Osteocyte (in vitro differentiated cells): ENCODE measurements around the gene ATG4A. TPM values are rescaled to one million over a fixed set of nuclear protein-coding genes. Genes with fewer than 3 reads are reported as not detected.
A peak's percentile ranks its signal among the peaks of the same experiment; 100 is the strongest.

Source experiments
- DNase-seq: peaks from one replicate; pipeline ENCODE4 v3.0.0; 2021; ENCODE audit warnings: mixed read lengths; ENCODE audit not compliant: unreplicated experiment; ENCODE audit errors: extremely low spot score
- H3K27ac Mint-ChIP-seq: one replicate; pipeline ENCODE4 v1.8.0; 2021; ENCODE audit warnings: mild to moderate bottlenecking, mixed read lengths; ENCODE audit not compliant: unreplicated experiment
- H3K27me3 Mint-ChIP-seq: one replicate; pipeline ENCODE4 v1.8.0; 2021; ENCODE audit warnings: mixed read lengths; ENCODE audit not compliant: unreplicated experiment
- H3K36me3 Mint-ChIP-seq: one replicate; pipeline ENCODE4 v1.8.0; 2021; ENCODE audit warnings: mixed read lengths; ENCODE audit not compliant: unreplicated experiment
- H3K4me1 Mint-ChIP-seq: one replicate; pipeline ENCODE4 v1.8.0; 2021; ENCODE audit warnings: mixed read lengths; ENCODE audit not compliant: unreplicated experiment
- H3K4me3 Mint-ChIP-seq: one replicate; pipeline ENCODE4 v1.8.0; 2021; ENCODE audit warnings: mild to moderate bottlenecking, moderate library complexity, mixed read lengths; ENCODE audit not compliant: unreplicated experiment
- H3K9me3 Mint-ChIP-seq: one replicate; pipeline ENCODE4 v1.8.0; 2021; ENCODE audit warnings: mixed read lengths; ENCODE audit not compliant: unreplicated experiment
- total RNA-seq: library from RNA; stranded (reverse); gene quantifications from 2 replicates; pipeline ENCODE4 v1.2.1, GENCODE V29; 2021
- TF ChIP-seq, protein P1 (sequence below): fragments of 200-600 bp; sonication (generic); IDR thresholded peaks from 2 replicates; pipeline ENCODE4 v1.5.0; 2021; ENCODE audit warnings: antibody characterized with exemption, mild to moderate bottlenecking, moderate library complexity

Gene ATG4A
- total RNA-seq, 1 donor from 2014 or later = 14.2 TPM

DNA sequence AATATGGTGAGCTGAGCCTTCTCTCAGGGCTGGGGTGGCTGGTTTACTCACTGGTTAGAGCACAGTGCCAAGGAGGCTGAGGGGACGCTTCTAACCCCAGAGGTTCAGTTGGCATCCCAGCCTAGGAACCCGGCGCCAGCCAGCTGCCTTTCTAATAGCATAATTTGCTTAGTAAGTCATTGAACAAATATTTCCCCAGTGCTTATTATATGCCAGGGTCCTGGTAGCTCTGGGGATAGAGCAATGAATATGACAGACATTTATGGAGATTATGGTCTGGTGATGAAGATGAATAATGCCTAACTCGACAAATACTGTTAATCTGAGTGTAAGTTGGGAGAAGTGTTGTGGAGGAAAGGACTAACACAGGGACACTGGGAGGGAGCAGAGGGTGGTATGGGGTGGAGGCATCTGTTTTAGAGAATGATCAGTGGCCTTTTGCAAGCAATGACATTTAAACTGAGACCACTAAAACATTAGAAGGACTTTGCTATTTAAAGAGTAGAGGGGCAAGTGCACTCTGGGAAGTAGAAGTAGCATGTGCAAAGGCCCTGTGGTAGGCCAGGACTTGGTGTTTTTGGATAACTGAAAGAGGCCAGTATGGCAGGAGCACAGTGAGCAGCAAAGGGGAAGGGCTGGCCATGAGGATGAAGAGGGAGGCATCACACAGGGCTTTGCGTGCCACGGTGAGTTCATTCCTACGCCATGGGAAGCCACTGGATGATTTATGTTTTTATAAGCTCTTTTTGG is 71.9 kb downstream of the ATG4A start:
- no peaks in the 10 kb centered on the region for H3K9me3 Mint-ChIP-seq
- H3K27me3 Mint-ChIP-seq = no peaks in the 10 kb centered on the region
- H3K27ac Mint-ChIP-seq = no peak overlapping the region
- peaks cover 10% of the 10 kb centered on the region for H3K4me1 Mint-ChIP-seq
- no peak overlapping the region for H3K4me3 Mint-ChIP-seq
- TF ChIP-seq, protein P1, sequence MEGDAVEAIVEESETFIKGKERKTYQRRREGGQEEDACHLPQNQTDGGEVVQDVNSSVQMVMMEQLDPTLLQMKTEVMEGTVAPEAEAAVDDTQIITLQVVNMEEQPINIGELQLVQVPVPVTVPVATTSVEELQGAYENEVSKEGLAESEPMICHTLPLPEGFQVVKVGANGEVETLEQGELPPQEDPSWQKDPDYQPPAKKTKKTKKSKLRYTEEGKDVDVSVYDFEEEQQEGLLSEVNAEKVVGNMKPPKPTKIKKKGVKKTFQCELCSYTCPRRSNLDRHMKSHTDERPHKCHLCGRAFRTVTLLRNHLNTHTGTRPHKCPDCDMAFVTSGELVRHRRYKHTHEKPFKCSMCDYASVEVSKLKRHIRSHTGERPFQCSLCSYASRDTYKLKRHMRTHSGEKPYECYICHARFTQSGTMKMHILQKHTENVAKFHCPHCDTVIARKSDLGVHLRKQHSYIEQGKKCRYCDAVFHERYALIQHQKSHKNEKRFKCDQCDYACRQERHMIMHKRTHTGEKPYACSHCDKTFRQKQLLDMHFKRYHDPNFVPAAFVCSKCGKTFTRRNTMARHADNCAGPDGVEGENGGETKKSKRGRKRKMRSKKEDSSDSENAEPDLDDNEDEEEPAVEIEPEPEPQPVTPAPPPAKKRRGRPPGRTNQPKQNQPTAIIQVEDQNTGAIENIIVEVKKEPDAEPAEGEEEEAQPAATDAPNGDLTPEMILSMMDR = no peak
- no peak for DNase-seq
- H3K36me3 Mint-ChIP-seq = peaks cover 2% of the 10 kb centered on the region

DNA sequence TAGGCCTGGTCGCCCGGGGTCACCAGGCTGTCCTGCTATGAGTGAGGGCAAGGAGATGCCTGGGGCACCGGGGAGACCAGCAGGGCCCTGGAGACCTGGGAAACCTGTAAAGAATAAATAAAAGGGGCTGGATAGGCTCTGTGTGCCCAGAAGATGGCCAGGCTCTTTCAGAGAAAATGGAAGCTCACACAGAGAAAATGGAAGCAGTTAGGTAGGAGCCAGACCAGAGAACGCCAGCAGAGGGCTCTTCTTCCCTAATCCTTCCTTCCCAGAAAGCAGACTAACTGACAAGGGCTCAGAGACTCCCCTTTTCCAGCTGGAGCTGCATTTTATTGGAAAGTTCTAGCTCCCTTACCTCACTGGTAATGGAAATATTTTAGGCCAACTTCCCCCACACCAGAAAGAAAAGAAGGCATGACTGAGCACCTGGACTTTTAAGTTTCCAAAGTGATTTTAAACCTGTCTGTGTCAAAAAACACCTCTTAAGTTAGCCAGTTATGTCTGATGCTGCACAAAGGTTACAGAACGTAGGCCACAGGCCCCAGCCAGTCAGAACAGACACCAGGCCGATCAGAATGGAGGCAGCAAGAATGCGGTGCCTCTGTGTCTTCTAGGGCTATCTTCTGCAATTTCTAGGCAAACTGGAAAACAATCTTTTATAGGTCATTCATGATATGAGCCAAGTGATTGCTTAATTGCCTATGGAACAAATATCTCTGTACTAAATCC is 74.0 kb downstream of the ATG4A start:
- H3K4me3 Mint-ChIP-seq = no peak overlapping the region
- peak overlapping the region; percentile 23 for H3K27ac Mint-ChIP-seq
- DNase-seq = no peak
- TF ChIP-seq, protein P1 = peak; percentile 56
- no peaks in the 10 kb centered on the region for H3K9me3 Mint-ChIP-seq
- peaks cover 10% of the 10 kb centered on the region for H3K4me1 Mint-ChIP-seq
- H3K36me3 Mint-ChIP-seq = peaks cover 6% of the 10 kb centered on the region
- no peaks in the 10 kb centered on the region for H3K27me3 Mint-ChIP-seq

DNA sequence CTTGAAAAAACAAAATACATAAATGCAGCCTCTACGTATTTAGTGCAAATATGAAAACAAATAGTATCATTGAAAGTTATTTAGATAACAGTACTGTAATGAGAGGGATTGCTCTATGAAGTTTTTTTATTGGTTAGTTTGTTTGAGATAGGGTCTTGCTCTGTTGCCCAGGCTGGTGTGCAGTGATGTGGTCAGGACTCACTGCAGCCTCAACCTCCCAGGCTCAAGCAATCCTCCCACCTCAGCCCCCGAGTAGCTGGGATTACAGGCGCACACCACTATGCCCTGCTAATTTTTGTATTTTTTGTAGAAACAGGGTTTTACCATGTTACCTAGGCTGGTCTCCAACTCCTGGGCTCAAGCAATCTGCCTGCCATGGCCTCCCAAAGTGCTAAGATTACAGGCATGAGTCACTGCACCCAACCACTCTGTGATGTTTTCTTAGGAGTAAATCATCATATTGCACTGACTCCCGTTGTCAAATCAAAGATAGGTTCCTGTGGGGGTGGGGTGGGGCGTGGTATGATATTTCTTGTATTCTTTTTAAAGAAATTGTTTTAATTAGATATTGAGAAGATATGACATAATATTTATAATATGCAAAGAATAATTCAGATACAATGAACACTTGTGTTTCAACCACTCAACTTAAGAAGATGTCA is 75.8 kb downstream of the ATG4A start:
- H3K27ac Mint-ChIP-seq = no peak overlapping the region
- H3K4me1 Mint-ChIP-seq = peaks cover 10% of the 10 kb centered on the region
- H3K9me3 Mint-ChIP-seq = no peaks in the 10 kb centered on the region
- DNase-seq = no peak
- no peaks in the 10 kb centered on the region for H3K27me3 Mint-ChIP-seq
- no peak overlapping the region for H3K4me3 Mint-ChIP-seq
- H3K36me3 Mint-ChIP-seq = peaks cover 8% of the 10 kb centered on the region
- TF ChIP-seq, protein P1 = no peak

DNA sequence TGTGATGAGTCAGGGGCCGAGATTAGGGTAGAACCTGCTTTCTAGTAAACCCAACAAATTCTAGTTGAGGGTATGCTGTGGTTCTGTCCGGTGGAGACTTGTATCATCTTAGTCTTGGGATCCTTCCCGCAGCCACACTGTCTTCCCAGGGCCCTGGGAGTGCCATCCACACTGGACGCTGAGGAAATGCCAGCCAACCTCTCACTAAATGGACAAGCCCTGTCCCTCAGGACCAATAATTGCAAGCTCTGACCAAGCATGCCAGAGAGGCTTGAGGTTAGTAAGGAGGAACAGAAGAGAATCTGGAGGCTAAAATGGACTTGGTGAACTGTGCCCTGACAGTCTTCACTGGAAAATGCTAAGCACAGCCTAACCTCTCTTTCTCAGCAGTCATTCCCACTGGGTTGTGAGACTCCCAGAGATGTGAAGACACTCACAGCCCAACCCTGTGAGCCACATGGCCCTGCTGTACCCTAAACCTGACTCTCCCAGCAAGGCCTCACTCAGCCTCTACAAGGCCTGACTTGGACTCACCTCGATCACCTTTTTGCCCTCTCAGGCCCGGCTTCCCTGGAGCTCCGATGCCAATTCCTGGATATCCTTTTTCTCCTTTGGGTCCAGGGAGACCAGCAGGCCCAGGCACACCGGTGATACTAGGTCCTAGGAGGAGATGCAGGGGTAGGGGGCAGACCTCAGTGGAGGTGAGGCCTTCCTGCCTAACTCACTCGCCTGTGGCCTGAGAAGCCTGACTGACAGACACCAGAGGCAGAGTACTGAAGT is 77.6 kb downstream of the ATG4A start:
- H3K27ac Mint-ChIP-seq = no peak overlapping the region
- H3K4me3 Mint-ChIP-seq = no peak overlapping the region
- H3K36me3 Mint-ChIP-seq = peaks cover 8% of the 10 kb centered on the region
- no peak for DNase-seq
- H3K9me3 Mint-ChIP-seq = no peaks in the 10 kb centered on the region
- peaks cover 10% of the 10 kb centered on the region for H3K4me1 Mint-ChIP-seq
- TF ChIP-seq, protein P1 = no peak
- no peaks in the 10 kb centered on the region for H3K27me3 Mint-ChIP-seq
